ENCODE measurements around the gene ATG16L1. TPM values are rescaled to one million over a fixed set of nuclear protein-coding genes. Genes with fewer than 3 reads are reported as not detected.

The ATG16L1 gene
- total and polyA plus RNA-seq, 2 experiments from 2014 or later: 16.2 to 17.2 TPM

DNA sequence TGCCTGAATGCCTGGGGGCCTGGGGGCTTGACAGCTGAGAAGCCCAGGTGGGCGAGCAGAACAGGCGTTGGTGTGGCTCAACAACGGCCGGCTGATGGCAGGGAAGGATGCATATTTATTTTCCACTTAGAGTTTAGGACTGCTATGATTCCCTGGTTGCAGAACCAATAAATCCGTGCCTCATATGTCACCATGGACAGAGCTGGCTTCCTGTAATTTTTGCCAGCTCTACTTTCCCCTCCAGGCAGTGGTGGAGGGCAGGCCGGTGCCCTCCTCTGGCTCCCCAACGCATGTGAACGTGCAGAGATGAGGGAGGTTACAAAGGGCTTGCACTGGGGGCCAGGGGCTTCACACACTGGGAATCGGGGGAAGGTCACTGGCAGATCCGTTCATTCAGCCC is 74.3 kb downstream of the ATG16L1 start:
- Histone ChIP-seq H3K9me3 (ENCODE audit: low read depth) (no peaks in the 10 kb centered on the region), H3K4me3 (no peak overlapping the region), H2AFZ (no peak overlapping the region), H3K27me3 (replicated peaks; ENCODE audit: insufficient read depth) (peaks cover 7% of the 10 kb centered on the region; the same call in 1 of the 2 replicates), H3K27ac (no peak overlapping the region), H3F3A (ENCODE audit: insufficient read depth) (no peaks in the 10 kb centered on the region), H4K20me1 (ENCODE audit: insufficient read depth) (no peaks in the 10 kb centered on the region), H3K36me3 (ENCODE audit: low read depth) (no peaks in the 10 kb centered on the region), H3K9me2 (ENCODE audit: insufficient read depth) (no peaks in the 10 kb centered on the region), H3K4me2 (ENCODE audit: unreplicated experiment) (no peak overlapping the region), H3K9ac (no peak overlapping the region), H3K4me1 (ENCODE audit: insufficient read depth) (no peaks in the 10 kb centered on the region), H3K79me2 (ENCODE audit: insufficient read depth) (no peaks in the 10 kb centered on the region)
- TF ChIP-seq EZH2 (IDR thresholded peaks at IDR 0.05; ENCODE audit: insufficient read depth, poor library complexity, severe bottlenecking): no peak
- no peak for TF ChIP-seq EZH2phosphoT487 (IDR thresholded peaks at IDR 0.05; ENCODE audit: insufficient read depth, low read depth)
- no peak for DNase-seq
- in situ Hi-C loops (cut with MboI): no loop called here
- 25 to 32% methylated on average over 10 of the region's 10 CpGs for WGBS, 2 experiments (ENCODE audit: low coverage in 1 of 2, low lambda C conversion rate in 2 of 2, missing lambda C conversion rate in 2 of 2)

DNA sequence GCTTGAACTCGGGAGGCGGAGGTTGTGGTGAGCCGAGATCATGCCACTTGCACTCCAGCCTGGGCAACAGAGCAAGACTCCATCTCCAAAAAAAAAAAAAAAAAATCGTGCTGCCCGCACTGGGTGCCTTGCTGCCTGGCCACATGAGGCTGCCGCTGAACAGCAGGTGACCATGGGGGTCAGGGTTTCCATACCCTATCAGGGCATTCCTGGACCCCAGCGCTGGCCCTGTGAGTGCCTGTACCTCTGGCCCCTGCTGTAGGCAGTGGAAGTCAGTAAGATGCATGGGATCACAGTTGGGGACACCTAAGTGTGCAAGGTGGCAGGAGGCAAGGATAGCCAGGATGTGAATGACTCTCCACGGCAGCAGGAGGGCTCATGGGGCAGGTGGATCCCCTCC is 75.0 kb downstream of the ATG16L1 start:
- H3K79me2 ChIP-seq (ENCODE audit: insufficient read depth): no peaks in the 10 kb centered on the region
- 72 to 78% methylated on average over 6 to 8 of the region's 8 CpGs for WGBS, 2 experiments (ENCODE audit: low coverage in 1 of 2, low lambda C conversion rate in 2 of 2, missing lambda C conversion rate in 2 of 2)
- no peaks in the 10 kb centered on the region for H3F3A ChIP-seq (ENCODE audit: insufficient read depth)
- H3K9ac ChIP-seq: no peak overlapping the region
- no peaks in the 10 kb centered on the region for H3K9me2 ChIP-seq (ENCODE audit: insufficient read depth)
- H2AFZ ChIP-seq: no peak overlapping the region
- no peak for DNase-seq
- H3K4me2 ChIP-seq (ENCODE audit: unreplicated experiment): no peak overlapping the region
- H3K4me1 ChIP-seq (ENCODE audit: insufficient read depth): no peaks in the 10 kb centered on the region
- TF ChIP-seq EZH2 (IDR thresholded peaks at IDR 0.05; ENCODE audit: insufficient read depth, poor library complexity, severe bottlenecking): no peak
- no peak for TF ChIP-seq EZH2phosphoT487 (IDR thresholded peaks at IDR 0.05; ENCODE audit: insufficient read depth, low read depth)
- no peaks in the 10 kb centered on the region for H3K9me3 ChIP-seq (ENCODE audit: low read depth)
- no peak overlapping the region for H3K4me3 ChIP-seq
- H4K20me1 ChIP-seq (ENCODE audit: insufficient read depth): no peaks in the 10 kb centered on the region
- H3K27me3 ChIP-seq (replicated peaks; ENCODE audit: insufficient read depth): 0 out of 2 replicates have a peak, but pooled peaks cover 2% of the 10 kb centered on the region
- H3K36me3 ChIP-seq (ENCODE audit: low read depth): no peaks in the 10 kb centered on the region
- H3K27ac ChIP-seq: no peak overlapping the region
- in situ Hi-C loops (cut with MboI): no loop called here

DNA sequence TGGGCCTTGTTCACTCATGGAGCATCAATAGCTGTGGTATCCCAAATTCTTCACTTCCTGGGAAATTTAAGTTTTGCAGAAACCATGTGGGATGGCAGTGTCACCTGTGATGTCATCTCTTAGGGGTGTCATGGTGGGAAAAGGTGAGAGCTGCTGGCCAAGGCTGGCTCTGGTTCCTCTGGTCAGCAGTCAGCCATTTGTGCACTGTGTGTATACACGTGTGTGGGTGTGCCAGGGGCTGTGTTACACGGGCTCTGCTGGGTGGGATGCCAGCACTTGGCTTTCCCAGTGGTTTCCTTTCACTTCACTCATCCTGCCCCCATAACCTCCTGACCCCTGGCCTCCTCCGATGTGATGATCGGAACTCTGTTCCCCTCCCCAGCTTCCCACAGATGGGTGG is 77.4 kb downstream of the ATG16L1 start:
- no peak overlapping the region for H2AFZ ChIP-seq
- H3K79me2 ChIP-seq (ENCODE audit: insufficient read depth): no peaks in the 10 kb centered on the region
- H3K9ac ChIP-seq: no peak overlapping the region
- no peaks in the 10 kb centered on the region for H3F3A ChIP-seq (ENCODE audit: insufficient read depth)
- TF ChIP-seq EZH2phosphoT487 (IDR thresholded peaks at IDR 0.05; ENCODE audit: insufficient read depth, low read depth): no peak
- TF ChIP-seq EZH2 (IDR thresholded peaks at IDR 0.05; ENCODE audit: insufficient read depth, poor library complexity, severe bottlenecking): no peak
- no peaks in the 10 kb centered on the region for H3K36me3 ChIP-seq (ENCODE audit: low read depth)
- 58 to 59% methylated on average over 3 to 4 of the region's 4 CpGs for WGBS, 2 experiments (ENCODE audit: low coverage in 1 of 2, low lambda C conversion rate in 2 of 2, missing lambda C conversion rate in 2 of 2)
- H4K20me1 ChIP-seq (ENCODE audit: insufficient read depth): no peaks in the 10 kb centered on the region
- in situ Hi-C loops (cut with MboI): no loop called here
- no peaks in the 10 kb centered on the region for H3K9me2 ChIP-seq (ENCODE audit: insufficient read depth)
- DNase-seq: no peak
- H3K27ac ChIP-seq: no peak overlapping the region
- no peaks in the 10 kb centered on the region for H3K4me1 ChIP-seq (ENCODE audit: insufficient read depth)
- H3K9me3 ChIP-seq (ENCODE audit: low read depth): no peaks in the 10 kb centered on the region
- H3K4me2 ChIP-seq (ENCODE audit: unreplicated experiment): no peak overlapping the region
- no peak overlapping the region for H3K4me3 ChIP-seq
- peaks cover 12% of the 10 kb centered on the region for H3K27me3 ChIP-seq (replicated peaks; ENCODE audit: insufficient read depth)

DNA sequence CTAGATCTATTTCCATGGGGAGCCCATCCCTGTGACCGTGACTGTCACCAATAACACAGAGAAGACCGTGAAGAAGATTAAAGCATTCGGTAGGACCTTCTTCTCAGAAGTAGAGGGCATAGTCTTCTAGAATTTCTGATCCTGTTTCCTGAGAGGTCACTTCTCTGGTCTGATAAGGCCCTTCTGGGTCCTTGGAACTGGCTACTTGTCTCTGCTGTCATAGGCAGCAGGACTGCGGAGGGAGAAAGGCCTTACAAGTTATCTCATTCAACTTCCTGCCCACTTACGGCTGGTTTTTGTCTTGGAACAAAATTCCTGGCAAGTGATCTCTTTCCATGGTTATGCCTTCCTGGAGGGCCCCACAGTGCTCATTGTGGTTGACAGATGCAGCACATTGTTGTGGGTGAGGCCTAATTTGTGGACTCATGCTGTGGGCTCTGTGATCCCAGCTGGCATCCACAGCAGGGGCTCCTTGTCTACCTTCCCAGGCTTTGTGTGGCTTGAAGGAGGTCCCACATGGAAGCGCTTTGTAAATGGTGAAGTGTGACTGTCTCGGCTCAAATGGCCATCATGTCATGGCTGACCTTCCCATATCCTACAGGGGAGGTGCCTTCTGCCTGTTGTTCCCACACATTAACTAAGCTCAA is 78.1 kb downstream of the ATG16L1 start:
- DNase-seq: peak; percentile 9
- WGBS, 2 experiments (ENCODE audit: low coverage in 1 of 2, low lambda C conversion rate in 2 of 2, missing lambda C conversion rate in 2 of 2): 56 to 63% methylated on average over 7 of the region's 7 CpGs
- H3K4me2 ChIP-seq (ENCODE audit: unreplicated experiment): no peak overlapping the region

More for the DNA sequence above, 78.1 kb downstream of the ATG16L1 start:
- H3K9ac ChIP-seq: no peak overlapping the region
- no peaks in the 10 kb centered on the region for H4K20me1 ChIP-seq (ENCODE audit: insufficient read depth)
- no peaks in the 10 kb centered on the region for H3K9me2 ChIP-seq (ENCODE audit: insufficient read depth)
- no peak overlapping the region for H3K4me3 ChIP-seq
- H3F3A ChIP-seq (ENCODE audit: insufficient read depth): no peaks in the 10 kb centered on the region
- H3K79me2 ChIP-seq (ENCODE audit: insufficient read depth): no peaks in the 10 kb centered on the region
- no peak overlapping the region for H3K27ac ChIP-seq
- H3K9me3 ChIP-seq (ENCODE audit: low read depth): no peaks in the 10 kb centered on the region
- in situ Hi-C loops (cut with MboI): no loop called here
- no peaks in the 10 kb centered on the region for H3K4me1 ChIP-seq (ENCODE audit: insufficient read depth)
- no peak overlapping the region for H2AFZ ChIP-seq
- no peak for TF ChIP-seq EZH2 (IDR thresholded peaks at IDR 0.05; ENCODE audit: insufficient read depth, poor library complexity, severe bottlenecking)
- TF ChIP-seq EZH2phosphoT487 (IDR thresholded peaks at IDR 0.05; ENCODE audit: insufficient read depth, low read depth): no peak
- H3K36me3 ChIP-seq (ENCODE audit: low read depth): no peaks in the 10 kb centered on the region
- H3K27me3 ChIP-seq (replicated peaks; ENCODE audit: insufficient read depth): peaks cover 19% of the 10 kb centered on the region
